Measurements from ENCODE around the gene ZFAND3. TPM values are rescaled to one million over a fixed set of nuclear protein-coding genes. Genes with fewer than 3 reads are reported as not detected.

ZFAND3 gene
- total RNA-seq, 1 experiment from 2014 or later: 47.2 TPM

DNA sequence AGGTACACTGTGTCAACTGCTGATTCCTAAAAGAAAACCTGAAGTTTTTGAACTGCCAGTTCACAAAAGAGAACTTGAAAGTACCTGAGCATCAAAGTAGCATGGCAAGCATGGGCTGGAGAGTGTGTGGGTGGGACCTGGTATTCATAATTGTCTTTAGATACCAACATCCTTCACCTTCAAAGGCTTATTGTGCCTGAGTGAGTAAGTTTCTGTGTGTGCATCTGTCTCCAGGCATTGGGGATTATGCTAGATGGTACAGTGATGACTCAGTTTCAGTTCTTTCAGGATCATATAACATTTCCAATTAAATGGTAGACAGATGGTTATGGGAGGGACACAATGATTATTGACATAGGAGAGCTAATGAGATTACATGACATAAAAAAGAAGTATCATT lies 238.5 kb downstream of the ZFAND3 start (continued):
- TF ChIP-seq REST (IDR thresholded peaks at IDR 0.05; ENCODE audit: low read depth) (no peak), ATF3 (IDR thresholded peaks at IDR 0.05) (no peak), SIN3A (IDR thresholded peaks at IDR 0.05; ENCODE audit: low read depth) (no peak), YY1 (IDR thresholded peaks at IDR 0.05; ENCODE audit: extremely low read depth, insufficient replicate concordance, low read depth, low read length) (no peak), CBX3 (IDR thresholded peaks at IDR 0.05; ENCODE audit: low read depth) (0 out of 2 replicates have a peak, but pooled peaks have one; percentile 18), RAD21 (IDR thresholded peaks at IDR 0.05; ENCODE audit: low read depth) (no peak), JUND (IDR thresholded peaks at IDR 0.05) (peak; percentile 54), POLR2AphosphoS5 (IDR thresholded peaks at IDR 0.05; ENCODE audit: low read depth, low read length) (no peak), POLR2A (IDR thresholded peaks at IDR 0.05; ENCODE audit: borderline replicate concordance, extremely low read depth, insufficient read depth, insufficient read length) (no peak), CEBPB (IDR thresholded peaks at IDR 0.05; ENCODE audit: low read depth) (no peak)
- TF ChIP-seq, protein P1, sequence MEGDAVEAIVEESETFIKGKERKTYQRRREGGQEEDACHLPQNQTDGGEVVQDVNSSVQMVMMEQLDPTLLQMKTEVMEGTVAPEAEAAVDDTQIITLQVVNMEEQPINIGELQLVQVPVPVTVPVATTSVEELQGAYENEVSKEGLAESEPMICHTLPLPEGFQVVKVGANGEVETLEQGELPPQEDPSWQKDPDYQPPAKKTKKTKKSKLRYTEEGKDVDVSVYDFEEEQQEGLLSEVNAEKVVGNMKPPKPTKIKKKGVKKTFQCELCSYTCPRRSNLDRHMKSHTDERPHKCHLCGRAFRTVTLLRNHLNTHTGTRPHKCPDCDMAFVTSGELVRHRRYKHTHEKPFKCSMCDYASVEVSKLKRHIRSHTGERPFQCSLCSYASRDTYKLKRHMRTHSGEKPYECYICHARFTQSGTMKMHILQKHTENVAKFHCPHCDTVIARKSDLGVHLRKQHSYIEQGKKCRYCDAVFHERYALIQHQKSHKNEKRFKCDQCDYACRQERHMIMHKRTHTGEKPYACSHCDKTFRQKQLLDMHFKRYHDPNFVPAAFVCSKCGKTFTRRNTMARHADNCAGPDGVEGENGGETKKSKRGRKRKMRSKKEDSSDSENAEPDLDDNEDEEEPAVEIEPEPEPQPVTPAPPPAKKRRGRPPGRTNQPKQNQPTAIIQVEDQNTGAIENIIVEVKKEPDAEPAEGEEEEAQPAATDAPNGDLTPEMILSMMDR (IDR thresholded peaks at IDR 0.05 in 2 of 3, conservative IDR thresholded peaks at IDR 0.05 in 1 of 3; ENCODE audit: borderline replicate concordance in 1 of 3, insufficient read depth in 1 of 3, low read depth in 2 of 3, low read length in 2 of 3): no peak
